ENCODE data around the gene PERM1.
"Not testable (repeated sequence)": the region's sequence is repeated elsewhere in the genome, so short reads cannot be mapped to it uniquely, and the experiment has no call there.

The PERM1 gene

GRCh38 chr1:998995-999724 is 17.3 kb upstream of the PERM1 start:
- DNase-seq (ENCODE audit: low spot score) = no peak

- DNase-seq (ENCODE audit: low spot score) = no peak
Measured at GRCh38 chr1:998745-998994, 16.8 kb upstream of the PERM1 start.

GRCh38 chr1:997993-998744 is 16.3 kb upstream of the PERM1 start:
- DNase-seq (ENCODE audit: low spot score) = no peak

GRCh38 chr1:997713-997992 is 15.8 kb upstream of the PERM1 start:
- no peak for DNase-seq (ENCODE audit: low spot score)

GRCh38 chr1:996851-997712 is 15.2 kb upstream of the PERM1 start:
- no peak for DNase-seq (ENCODE audit: low spot score)

GRCh38 chr1:995665-996633 is 14.1 kb upstream of the PERM1 start:
- DNase-seq (ENCODE audit: low spot score) = no peak

- DNase-seq (ENCODE audit: low spot score) = not testable (repeated sequence)
Measured at GRCh38 chr1:994546-994945, 12.7 kb upstream of the PERM1 start.

GRCh38 chr1:993379-993995 is 11.6 kb upstream of the PERM1 start:
- DNase-seq (ENCODE audit: low spot score) = no peak

- DNase-seq (ENCODE audit: low spot score) = no peak
Measured at GRCh38 chr1:992362-992761, 10.5 kb upstream of the PERM1 start.

- no peak for DNase-seq (ENCODE audit: low spot score)
Measured at GRCh38 chr1:991895-992294, 10.0 kb upstream of the PERM1 start.

GRCh38 chr1:991275-991674 is 9.4 kb upstream of the PERM1 start:
- DNase-seq (ENCODE audit: low spot score) = not testable (repeated sequence)

- not testable (repeated sequence) for DNase-seq (ENCODE audit: low spot score)
Measured at GRCh38 chr1:988061-988460, 6.2 kb upstream of the PERM1 start.

- no peak for DNase-seq (ENCODE audit: low spot score)
Measured at GRCh38 chr1:985126-985525, 3.2 kb upstream of the PERM1 start.

- DNase-seq (ENCODE audit: low spot score) = no peak
Measured at GRCh38 chr1:984476-984814, 2.6 kb upstream of the PERM1 start.

- peak; percentile 39 for DNase-seq (ENCODE audit: low spot score)
Measured at GRCh38 chr1:983798-984475, 2.0 kb upstream of the PERM1 start.

GRCh38 chr1:982765-983436 is 1.0 kb upstream of the PERM1 start:
- DNase-seq (ENCODE audit: low spot score) = no peak

- no peak for DNase-seq (ENCODE audit: low spot score)
Measured at GRCh38 chr1:981491-981954, 370 bp downstream of the PERM1 start.

GRCh38 chr1:980602-981395 is 1.1 kb downstream of the PERM1 start:
- DNase-seq (ENCODE audit: low spot score) = no peak

GRCh38 chr1:980137-980571 is 1.7 kb downstream of the PERM1 start:
- no peak for DNase-seq (ENCODE audit: low spot score)

GRCh38 chr1:979744-980072 is 2.2 kb downstream of the PERM1 start:
- DNase-seq (ENCODE audit: low spot score) = no peak

All from hematopoietic multipotent progenitor cell treated with erythropoietin and hydrocortisone succinate and interleukin-3 and kit ligand, for 15 days (in vitro differentiated cells).